ENCODE measurements around the gene TTC3.

DNA sequence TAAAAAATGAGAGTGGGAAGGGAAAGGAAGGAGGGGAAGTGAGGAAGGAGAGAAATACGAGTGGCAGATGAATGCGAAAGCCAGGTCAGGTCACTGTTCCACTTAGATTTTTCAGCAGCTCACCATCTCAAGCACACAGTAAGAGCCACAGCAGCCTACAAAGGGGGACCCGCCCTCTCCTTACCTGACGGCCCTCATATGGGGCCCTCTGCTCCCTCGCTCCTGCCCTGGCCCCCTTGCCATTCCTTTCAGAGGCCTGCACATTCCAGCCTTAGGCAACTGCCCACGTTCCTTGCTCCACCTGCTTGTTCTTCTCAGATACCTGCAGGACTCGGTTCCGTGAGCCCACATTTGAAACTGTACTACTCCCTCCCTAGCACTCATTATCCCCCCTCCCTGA is 172.1 kb downstream of the TTC3 start:
- no peak for TF ChIP-seq GATA2 (IDR thresholded peaks at IDR 0.05; ENCODE audit: low read depth, low read length)
- no peak for TF ChIP-seq GATA3 (IDR thresholded peaks at IDR 0.05; ENCODE audit: low read depth, low read length)
